Spleen (tissue), 7 donors: ENCODE data around the gene IMMP2L.

Source experiments
- POLR2AphosphoS5 ChIP-seq, 3 donors: sonication (generic); formaldehyde crosslinking; IDR thresholded peaks; one replicate each; pipeline ENCODE4 v1.5.1; 2017; ENCODE audit warnings: antibody characterized with exemption in 3 of 3
- TF ChIP-seq, protein P1 (sequence below), 11 experiments: fragments of 200-600 bp in 7 of 11; fragments of 450-650 bp in 4 of 11; sonication (generic) in 4 of 11; IDR thresholded peaks in 8 of 11; conservative IDR thresholded peaks in 3 of 11; 1 replicate in 7 of 11; 2 replicates in 4 of 11; pipeline versions ENCODE4 v1.4.0 to v1.8.0; 2016 to 2021; ENCODE audit warnings: antibody characterized with exemption in 11 of 11, inconsistent platforms in 4 of 11, mild to moderate bottlenecking in 1 of 11
- donor health status: DM: no; HTN: no; CAD: no; lungs with moderate emphysema.
- donor health status: DM: no; HTN: no; CAD: no.
- donor health status: DM: no; HTN: no; CAD: no.

DNA sequence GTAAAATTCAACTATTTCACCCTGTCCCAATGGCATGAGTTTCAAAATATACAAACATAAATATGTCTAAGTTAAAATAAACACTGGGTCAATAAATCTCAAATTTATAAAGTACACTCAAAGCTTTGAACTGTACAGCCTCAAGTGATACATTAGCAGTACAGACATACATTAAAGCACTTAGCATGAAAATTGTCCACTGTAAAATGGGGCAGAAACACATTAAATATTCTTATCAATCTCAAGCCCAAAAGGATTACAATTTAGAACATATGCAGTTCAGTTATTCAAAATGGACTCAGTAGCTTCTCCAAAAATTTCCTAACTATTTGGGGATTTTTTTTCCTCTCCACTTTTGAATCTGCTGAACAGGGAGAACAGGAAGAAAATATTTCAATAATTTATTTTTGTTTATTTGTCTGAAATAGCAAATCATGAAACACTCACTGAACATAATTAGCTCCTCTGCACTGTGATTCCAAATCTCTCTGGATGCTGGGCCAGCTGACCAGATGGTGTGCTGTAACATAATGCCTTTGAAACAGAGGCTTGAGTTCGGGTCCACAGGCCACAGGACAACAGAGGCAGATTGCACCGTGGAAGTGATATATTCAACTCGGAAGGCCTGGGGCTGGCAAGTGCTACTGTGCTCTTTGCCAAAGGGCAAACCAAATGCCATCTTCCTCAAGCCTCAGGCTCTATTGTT is 720.3 kb downstream of the IMMP2L start:
- TF ChIP-seq, protein P1, sequence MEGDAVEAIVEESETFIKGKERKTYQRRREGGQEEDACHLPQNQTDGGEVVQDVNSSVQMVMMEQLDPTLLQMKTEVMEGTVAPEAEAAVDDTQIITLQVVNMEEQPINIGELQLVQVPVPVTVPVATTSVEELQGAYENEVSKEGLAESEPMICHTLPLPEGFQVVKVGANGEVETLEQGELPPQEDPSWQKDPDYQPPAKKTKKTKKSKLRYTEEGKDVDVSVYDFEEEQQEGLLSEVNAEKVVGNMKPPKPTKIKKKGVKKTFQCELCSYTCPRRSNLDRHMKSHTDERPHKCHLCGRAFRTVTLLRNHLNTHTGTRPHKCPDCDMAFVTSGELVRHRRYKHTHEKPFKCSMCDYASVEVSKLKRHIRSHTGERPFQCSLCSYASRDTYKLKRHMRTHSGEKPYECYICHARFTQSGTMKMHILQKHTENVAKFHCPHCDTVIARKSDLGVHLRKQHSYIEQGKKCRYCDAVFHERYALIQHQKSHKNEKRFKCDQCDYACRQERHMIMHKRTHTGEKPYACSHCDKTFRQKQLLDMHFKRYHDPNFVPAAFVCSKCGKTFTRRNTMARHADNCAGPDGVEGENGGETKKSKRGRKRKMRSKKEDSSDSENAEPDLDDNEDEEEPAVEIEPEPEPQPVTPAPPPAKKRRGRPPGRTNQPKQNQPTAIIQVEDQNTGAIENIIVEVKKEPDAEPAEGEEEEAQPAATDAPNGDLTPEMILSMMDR (IDR thresholded peaks at IDR 0.05 in 8 of 11, conservative IDR thresholded peaks at IDR 0.05 in 3 of 11): no peak
- TF ChIP-seq POLR2AphosphoS5 (IDR thresholded peaks at IDR 0.05): no peak
